SH-SY5Y (cell line): Measurements from ENCODE around the gene SPATA12.

Source experiments
- GATA2 ChIP-seq: IDR thresholded peaks from 2 replicates; pipeline ENCODE4 v1.6.1; 2011; ENCODE audit warnings: mild to moderate bottlenecking, low read depth, low read length
- GATA3 ChIP-seq: IDR thresholded peaks from 2 replicates; pipeline ENCODE4 v1.6.1; 2011; ENCODE audit warnings: low read depth, mild to moderate bottlenecking, low read length, moderate library complexity

- TF ChIP-seq GATA3 (no peak), GATA2 (no peak)
These were observed 43.0 kb upstream of the SPATA12 start for GRCh38 chr3:57017459-57017845.
